ENCODE data around the gene GOLGA6L10.
"Not testable (repeated sequence)": the region's sequence is repeated elsewhere in the genome, so short reads cannot be mapped to it uniquely, and the experiment has no call there.

The GOLGA6L10 gene

GRCh38 chr15:82342632-82343374, 6.5 kb downstream of the GOLGA6L10 start:
- DNase-seq (ENCODE audit: low read depth) = not testable (repeated sequence)

GRCh38 chr15:82338573-82338972, 10.7 kb downstream of the GOLGA6L10 start:
- not testable (repeated sequence) for DNase-seq (ENCODE audit: low read depth)

GRCh38 chr15:82338053-82338452, 11.2 kb downstream of the GOLGA6L10 start:
- not testable (repeated sequence) for DNase-seq (ENCODE audit: low read depth)

- DNase-seq (ENCODE audit: low read depth) = not testable (repeated sequence)
Observed at GRCh38 chr15:82337051-82337450, 12.2 kb downstream of the GOLGA6L10 start.

- not testable (repeated sequence) for DNase-seq (ENCODE audit: low read depth)
Observed at GRCh38 chr15:82336180-82336647, 13.1 kb downstream of the GOLGA6L10 start.

GRCh38 chr15:82335006-82335405, 14.3 kb downstream of the GOLGA6L10 start:
- not testable (repeated sequence) for DNase-seq (ENCODE audit: low read depth)

GRCh38 chr15:82334554-82334932, 14.7 kb downstream of the GOLGA6L10 start:
- not testable (repeated sequence) for DNase-seq (ENCODE audit: low read depth)

- not testable (repeated sequence) for DNase-seq (ENCODE audit: low read depth)
Observed at GRCh38 chr15:82333603-82334553, 15.4 kb downstream of the GOLGA6L10 start.

GRCh38 chr15:82332711-82333602, 16.3 kb downstream of the GOLGA6L10 start:
- DNase-seq (ENCODE audit: low read depth) = not testable (repeated sequence)

- not testable (repeated sequence) for DNase-seq (ENCODE audit: low read depth)
Observed at GRCh38 chr15:82331576-82332304, 17.5 kb downstream of the GOLGA6L10 start.

- not testable (repeated sequence) for DNase-seq (ENCODE audit: low read depth)
Observed at GRCh38 chr15:82330921-82331320, 18.4 kb downstream of the GOLGA6L10 start.

- not testable (repeated sequence) for DNase-seq (ENCODE audit: low read depth)
Observed at GRCh38 chr15:82329039-82329438, 20.2 kb downstream of the GOLGA6L10 start.

- DNase-seq (ENCODE audit: low read depth) = not testable (repeated sequence)
Observed at GRCh38 chr15:82327372-82327771, 21.9 kb downstream of the GOLGA6L10 start.

- not testable (repeated sequence) for DNase-seq (ENCODE audit: low read depth)
Observed at GRCh38 chr15:82326896-82327295, 22.4 kb downstream of the GOLGA6L10 start.

GRCh38 chr15:82325646-82326045, 23.6 kb downstream of the GOLGA6L10 start:
- DNase-seq (ENCODE audit: low read depth) = not testable (repeated sequence)

GRCh38 chr15:82324831-82325230, 24.4 kb downstream of the GOLGA6L10 start:
- not testable (repeated sequence) for DNase-seq (ENCODE audit: low read depth)

- DNase-seq (ENCODE audit: low read depth) = not testable (repeated sequence)
Observed at GRCh38 chr15:82322488-82322887, 26.8 kb downstream of the GOLGA6L10 start.

- DNase-seq (ENCODE audit: low read depth) = not testable (repeated sequence)
Observed at GRCh38 chr15:82320861-82321260, 28.4 kb downstream of the GOLGA6L10 start.

- DNase-seq (ENCODE audit: low read depth) = not testable (repeated sequence)
Observed at GRCh38 chr15:82319522-82320278, 29.6 kb downstream of the GOLGA6L10 start.

- not testable (repeated sequence) for DNase-seq (ENCODE audit: low read depth)
Observed at GRCh38 chr15:82318281-82318680, 31.0 kb downstream of the GOLGA6L10 start.

Data from HS-27A (cell line).